ENCODE results near the gene CLIC6. TPM values are rescaled to one million over a fixed set of nuclear protein-coding genes. Genes with fewer than 3 reads are reported as not detected.

CLIC6 gene
- polyA plus RNA-seq, 3 donors: not detected

- Mint-ChIP-seq H3K27ac (no peak overlapping the region), H3K4me3 (no peak overlapping the region), H3K36me3 (no peaks in the 10 kb centered on the region), H3K9me3 (peaks cover 0 to 2% (median 0%) of the 10 kb centered on the region in 7 donors), H3K4me1 (peaks cover 5% of the 10 kb centered on the region), H3K27me3 (ENCODE audit: low read depth in 3 of 3) (peaks cover 8 to 21% (median 13%) of the 10 kb centered on the region in 3 donors)
- DNase-seq: no peak
- Histone ChIP-seq H3K27me3 (ENCODE audit: control insufficient read depth in 2 of 2, insufficient read depth in 2 of 2, low read length in 2 of 2) (no peaks in the 10 kb centered on the region), H3K4me3 (replicated peaks in 1 of 3; ENCODE audit: low read depth in 2 of 3, low read length in 3 of 3) (no peak overlapping the region), H3K79me2 (ENCODE audit: insufficient read depth, low read length) (no peaks in the 10 kb centered on the region), H3K27ac (ENCODE audit: low read depth in 1 of 2, low read length in 2 of 2) (no peak overlapping the region), H3K9me3 (replicated peaks in 1 of 2; ENCODE audit: control insufficient read depth in 1 of 2, insufficient read depth in 1 of 2, low read length in 2 of 2) (no peaks in the 10 kb centered on the region), H3K9ac (ENCODE audit: insufficient read depth, low read length, poor library complexity, severe bottlenecking) (no peak overlapping the region), H2AFZ (ENCODE audit: insufficient read depth, low read depth, low read length, poor library complexity, severe bottlenecking) (no peak overlapping the region), H3K4me1 (ENCODE audit: control insufficient read depth in 1 of 2, insufficient read depth in 2 of 2, low read length in 2 of 2) (no peaks in the 10 kb centered on the region), H3K4me2 (replicated peaks; ENCODE audit: extremely low read depth, low read length, poor library complexity, severe bottlenecking) (no peak overlapping the region), H4K20me1 (ENCODE audit: insufficient read depth, low read length) (no peaks in the 10 kb centered on the region), H3K36me3 (replicated peaks in 1 of 2; ENCODE audit: control insufficient read depth in 1 of 2, insufficient read depth in 2 of 2, low read length in 2 of 2) (no peaks in the 10 kb centered on the region)
- intact Hi-C loops (cut with micrococcal nuclease): no loop called here
- TF ChIP-seq, protein P1, sequence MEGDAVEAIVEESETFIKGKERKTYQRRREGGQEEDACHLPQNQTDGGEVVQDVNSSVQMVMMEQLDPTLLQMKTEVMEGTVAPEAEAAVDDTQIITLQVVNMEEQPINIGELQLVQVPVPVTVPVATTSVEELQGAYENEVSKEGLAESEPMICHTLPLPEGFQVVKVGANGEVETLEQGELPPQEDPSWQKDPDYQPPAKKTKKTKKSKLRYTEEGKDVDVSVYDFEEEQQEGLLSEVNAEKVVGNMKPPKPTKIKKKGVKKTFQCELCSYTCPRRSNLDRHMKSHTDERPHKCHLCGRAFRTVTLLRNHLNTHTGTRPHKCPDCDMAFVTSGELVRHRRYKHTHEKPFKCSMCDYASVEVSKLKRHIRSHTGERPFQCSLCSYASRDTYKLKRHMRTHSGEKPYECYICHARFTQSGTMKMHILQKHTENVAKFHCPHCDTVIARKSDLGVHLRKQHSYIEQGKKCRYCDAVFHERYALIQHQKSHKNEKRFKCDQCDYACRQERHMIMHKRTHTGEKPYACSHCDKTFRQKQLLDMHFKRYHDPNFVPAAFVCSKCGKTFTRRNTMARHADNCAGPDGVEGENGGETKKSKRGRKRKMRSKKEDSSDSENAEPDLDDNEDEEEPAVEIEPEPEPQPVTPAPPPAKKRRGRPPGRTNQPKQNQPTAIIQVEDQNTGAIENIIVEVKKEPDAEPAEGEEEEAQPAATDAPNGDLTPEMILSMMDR (IDR thresholded peaks at IDR 0.05): no peak
- no CpG with 5 or more reads among the region's 7 CpGs for WGBS (ENCODE audit: insufficient coverage)
Measured at GRCh38 chr21:34704119-34704518, 35.3 kb downstream of the CLIC6 start.

DNA sequence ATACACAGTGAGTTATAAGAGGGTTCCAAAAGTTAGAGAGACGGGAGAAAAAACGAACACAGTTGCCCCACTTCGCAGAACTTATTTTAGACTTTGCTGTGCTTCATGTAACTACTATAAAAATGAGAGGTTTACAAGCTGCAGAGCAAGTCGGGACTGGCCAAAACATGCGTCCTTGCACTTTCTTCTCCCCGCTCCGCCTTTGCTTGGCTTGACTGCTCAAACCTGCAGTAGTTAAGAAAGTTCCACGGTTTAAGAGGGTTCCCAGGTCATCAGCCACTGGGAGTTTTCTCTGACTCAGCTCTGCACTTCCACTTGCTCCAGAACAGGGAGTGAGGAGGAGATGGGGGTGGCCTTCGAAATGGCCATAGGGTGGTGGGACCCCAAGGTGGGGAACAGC, 36.2 kb downstream of the CLIC6 start:
- H3K4me3 Mint-ChIP-seq: no peak overlapping the region
- H3K9me3 Mint-ChIP-seq: peaks cover 0 to 2% (median 0%) of the 10 kb centered on the region in 7 donors
- no peak overlapping the region for H3K4me2 ChIP-seq (replicated peaks; ENCODE audit: extremely low read depth, low read length, poor library complexity, severe bottlenecking)
- H3K4me1 Mint-ChIP-seq: peaks cover 5% of the 10 kb centered on the region
- TF ChIP-seq, protein P1 (IDR thresholded peaks at IDR 0.05): no peak
- no peaks in the 10 kb centered on the region for H3K4me1 ChIP-seq (ENCODE audit: control insufficient read depth in 1 of 2, insufficient read depth in 2 of 2, low read length in 2 of 2)
- WGBS (ENCODE audit: insufficient coverage): 94% methylated on average over 8 of the region's 9 CpGs
- no peaks in the 10 kb centered on the region for H4K20me1 ChIP-seq (ENCODE audit: insufficient read depth, low read length)
- no peak overlapping the region for H3K9ac ChIP-seq (ENCODE audit: insufficient read depth, low read length, poor library complexity, severe bottlenecking)
- H3K27me3 Mint-ChIP-seq (ENCODE audit: low read depth in 3 of 3): peaks cover 10 to 21% (median 14%) of the 10 kb centered on the region in 3 donors
- no peak overlapping the region for H2AFZ ChIP-seq (ENCODE audit: insufficient read depth, low read depth, low read length, poor library complexity, severe bottlenecking)
- no peak overlapping the region for H3K27ac ChIP-seq (ENCODE audit: low read depth in 1 of 2, low read length in 2 of 2)
- no peaks in the 10 kb centered on the region for H3K27me3 ChIP-seq (ENCODE audit: control insufficient read depth in 2 of 2, insufficient read depth in 2 of 2, low read length in 2 of 2)
- intact Hi-C loops (cut with micrococcal nuclease): no loop called here
- no peaks in the 10 kb centered on the region for H3K79me2 ChIP-seq (ENCODE audit: insufficient read depth, low read length)
- no peaks in the 10 kb centered on the region for H3K36me3 Mint-ChIP-seq
- no peaks in the 10 kb centered on the region for H3K36me3 ChIP-seq (replicated peaks in 1 of 2; ENCODE audit: control insufficient read depth in 1 of 2, insufficient read depth in 2 of 2, low read length in 2 of 2)
- no peak overlapping the region for H3K4me3 ChIP-seq (replicated peaks in 1 of 3; ENCODE audit: low read depth in 2 of 3, low read length in 3 of 3)
- no peaks in the 10 kb centered on the region for H3K9me3 ChIP-seq (replicated peaks in 1 of 2; ENCODE audit: control insufficient read depth in 1 of 2, insufficient read depth in 1 of 2, low read length in 2 of 2)
- H3K27ac Mint-ChIP-seq: no peak overlapping the region
- DNase-seq: no peak
